ENCODE results near the gene RBP5.

The RBP5 gene

DNA sequence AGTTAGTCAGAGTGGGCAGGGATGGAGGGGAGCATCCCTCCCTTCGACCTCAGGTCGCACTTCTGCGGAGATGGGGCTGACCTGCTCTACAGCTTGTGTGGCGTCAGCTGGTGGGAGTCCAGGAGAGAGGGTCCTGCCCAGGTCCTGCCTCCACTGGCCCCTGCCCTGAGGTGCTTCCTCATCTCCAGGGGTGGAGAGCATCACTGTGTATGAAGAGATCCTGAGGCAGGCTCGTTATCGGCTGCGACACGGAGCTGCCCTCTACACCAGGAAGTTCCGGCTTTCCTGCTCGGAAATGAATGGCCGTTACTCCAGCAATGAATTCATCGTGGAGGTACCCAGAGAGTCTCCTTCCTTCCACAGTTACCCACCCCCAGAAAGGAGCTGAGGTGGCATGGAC is 21.7 kb upstream of the RBP5 start:
- Histone ChIP-seq H3K27ac (ENCODE audit: low read depth, low read length) (no peak overlapping the region), H3K4me1 (ENCODE audit: control insufficient read depth in 1 of 2, insufficient read depth in 2 of 2, low read length in 2 of 2) (peaks cover 0 to 4% of the 10 kb centered on the region in 2 donors), H3K36me3 (ENCODE audit: control insufficient read depth in 1 of 2, insufficient read depth in 2 of 2, low read length in 2 of 2) (peaks cover 20 to 41% of the 10 kb centered on the region in 2 donors), H3K9me3 (ENCODE audit: control insufficient read depth in 1 of 2, low read length in 2 of 2) (no peaks in the 10 kb centered on the region), H3K27me3 (ENCODE audit: control insufficient read depth in 1 of 2, insufficient read depth in 2 of 2, low read length in 2 of 2) (no peaks in the 10 kb centered on the region), H3K9ac (ENCODE audit: low read depth in 1 of 2, low read length in 2 of 2) (no peak overlapping the region), H3K4me3 (ENCODE audit: low read depth in 1 of 2, low read length in 2 of 2) (no peak overlapping the region)

DNA sequence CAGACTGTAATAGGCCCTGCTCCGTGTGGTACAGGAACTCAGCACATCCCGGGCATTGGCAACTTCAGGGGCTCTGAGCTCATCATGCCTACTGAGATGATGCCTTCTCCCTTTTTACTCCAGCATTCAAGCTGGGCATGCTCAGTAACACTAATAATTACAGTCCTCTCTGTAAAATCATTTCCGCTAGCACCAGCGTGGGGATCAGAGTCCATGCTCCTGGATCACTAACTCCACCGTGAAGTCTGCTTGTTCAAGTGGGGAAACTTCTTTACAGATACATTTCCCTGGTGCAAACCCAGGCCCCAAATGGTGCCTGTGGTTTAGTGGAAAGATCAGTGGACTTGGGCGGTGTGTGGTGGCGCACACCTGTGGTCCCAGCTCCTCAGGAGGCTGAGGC is 18.2 kb upstream of the RBP5 start:
- Histone ChIP-seq H3K9ac (ENCODE audit: low read depth in 1 of 2, low read length in 2 of 2) (no peak overlapping the region), H3K4me1 (ENCODE audit: control insufficient read depth in 1 of 2, insufficient read depth in 2 of 2, low read length in 2 of 2) (peaks cover 0 to 9% of the 10 kb centered on the region in 2 donors), H3K9me3 (ENCODE audit: control insufficient read depth in 1 of 2, low read length in 2 of 2) (no peaks in the 10 kb centered on the region), H3K36me3 (ENCODE audit: control insufficient read depth in 1 of 2, insufficient read depth in 2 of 2, low read length in 2 of 2) (peaks cover 26 to 41% of the 10 kb centered on the region in 2 donors), H3K4me3 (ENCODE audit: low read depth in 1 of 2, low read length in 2 of 2) (no peak overlapping the region), H3K27ac (ENCODE audit: low read depth, low read length) (no peak overlapping the region), H3K27me3 (ENCODE audit: control insufficient read depth in 1 of 2, insufficient read depth in 2 of 2, low read length in 2 of 2) (no peaks in the 10 kb centered on the region)

GRCh38 chr12:7146228-7146627 is 17.5 kb upstream of the RBP5 start:
- Histone ChIP-seq H3K9ac (ENCODE audit: low read depth in 1 of 2, low read length in 2 of 2) (no peak overlapping the region), H3K9me3 (ENCODE audit: control insufficient read depth in 1 of 2, low read length in 2 of 2) (no peaks in the 10 kb centered on the region), H3K27ac (ENCODE audit: low read depth, low read length) (no peak overlapping the region), H3K4me3 (ENCODE audit: low read depth in 1 of 2, low read length in 2 of 2) (no peak overlapping the region), H3K27me3 (ENCODE audit: control insufficient read depth in 1 of 2, insufficient read depth in 2 of 2, low read length in 2 of 2) (no peaks in the 10 kb centered on the region), H3K36me3 (ENCODE audit: control insufficient read depth in 1 of 2, insufficient read depth in 2 of 2, low read length in 2 of 2) (peaks cover 27 to 36% of the 10 kb centered on the region in 2 donors), H3K4me1 (ENCODE audit: control insufficient read depth in 1 of 2, insufficient read depth in 2 of 2, low read length in 2 of 2) (peaks cover 0 to 9% of the 10 kb centered on the region in 2 donors)

DNA sequence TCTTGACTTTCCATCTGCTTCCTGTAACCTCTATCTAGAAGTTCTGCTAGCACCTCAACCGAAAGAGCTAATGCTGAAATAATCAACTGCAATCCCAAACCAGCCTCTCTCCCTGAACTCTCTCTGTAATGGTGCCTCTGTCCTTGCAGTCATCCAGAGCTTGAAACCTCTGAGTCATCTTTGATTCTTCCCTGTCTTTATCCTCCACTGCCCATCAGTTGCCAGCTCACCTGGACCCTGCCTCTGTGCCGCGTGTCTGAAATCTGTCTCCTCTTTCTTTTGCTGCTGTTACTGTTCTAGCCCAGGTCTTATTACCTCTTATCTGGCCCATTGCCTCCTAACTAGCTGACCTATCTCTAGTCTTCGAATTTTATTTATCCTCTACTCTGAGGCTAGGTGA is 17.0 kb upstream of the RBP5 start:
- peaks cover 25 to 31% of the 10 kb centered on the region in 2 donors for H3K36me3 ChIP-seq (ENCODE audit: control insufficient read depth in 1 of 2, insufficient read depth in 2 of 2, low read length in 2 of 2)

DNA sequence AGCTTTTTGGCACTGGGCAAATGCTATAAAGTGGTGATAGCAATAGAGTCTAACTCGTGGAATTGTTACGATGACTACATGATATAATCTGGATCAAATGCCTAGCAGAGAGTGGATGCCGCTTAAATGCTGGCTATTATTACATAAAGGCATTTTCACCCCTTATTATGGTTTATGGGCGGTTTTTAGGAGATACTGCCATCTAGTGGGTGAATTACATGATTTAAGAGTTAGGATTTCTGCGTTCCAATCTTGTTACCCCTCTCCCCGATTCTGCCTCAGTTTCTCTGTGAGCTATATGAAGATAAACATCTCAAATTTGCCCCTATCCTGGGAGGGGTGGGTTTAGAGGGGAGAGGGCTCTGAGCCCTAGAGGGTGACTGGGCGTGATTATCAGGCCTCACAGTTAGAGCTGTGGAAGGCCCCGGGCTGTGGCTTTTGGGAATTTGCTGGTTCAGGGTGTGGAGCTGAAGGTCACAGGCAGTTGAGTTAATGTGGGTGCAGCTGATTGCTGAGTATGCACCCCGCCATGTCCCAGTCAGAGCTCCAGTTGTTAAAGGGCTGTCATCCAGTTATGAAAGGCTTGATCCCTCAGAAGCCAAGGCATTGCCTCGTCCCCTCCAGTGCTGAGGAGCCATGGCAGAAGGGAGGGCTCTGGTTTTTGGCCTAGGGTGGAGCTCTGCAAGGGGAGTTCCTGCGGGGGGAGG is 15.9 kb upstream of the RBP5 start:
- H3K4me3 ChIP-seq (ENCODE audit: low read depth in 1 of 2, low read length in 2 of 2): no peak overlapping the region
- peaks cover 20 to 24% of the 10 kb centered on the region in 2 donors for H3K36me3 ChIP-seq (ENCODE audit: control insufficient read depth in 1 of 2, insufficient read depth in 2 of 2, low read length in 2 of 2)
- H3K9ac ChIP-seq (ENCODE audit: low read depth in 1 of 2, low read length in 2 of 2): no peak overlapping the region
- H3K4me1 ChIP-seq (ENCODE audit: control insufficient read depth in 1 of 2, insufficient read depth in 2 of 2, low read length in 2 of 2): peaks cover 0 to 9% of the 10 kb centered on the region in 2 donors
- H3K27ac ChIP-seq (ENCODE audit: low read depth, low read length): no peak overlapping the region
- H3K27me3 ChIP-seq (ENCODE audit: control insufficient read depth in 1 of 2, insufficient read depth in 2 of 2, low read length in 2 of 2): no peaks in the 10 kb centered on the region
- H3K9me3 ChIP-seq (ENCODE audit: control insufficient read depth in 1 of 2, low read length in 2 of 2): no peaks in the 10 kb centered on the region

More for the DNA sequence above, 17.0 kb upstream of the RBP5 start:
- H3K9ac ChIP-seq (ENCODE audit: low read depth in 1 of 2, low read length in 2 of 2): no peak overlapping the region
- no peaks in the 10 kb centered on the region for H3K27me3 ChIP-seq (ENCODE audit: control insufficient read depth in 1 of 2, insufficient read depth in 2 of 2, low read length in 2 of 2)
- H3K4me3 ChIP-seq (ENCODE audit: low read depth in 1 of 2, low read length in 2 of 2): no peak overlapping the region
- H3K27ac ChIP-seq (ENCODE audit: low read depth, low read length): no peak overlapping the region
- H3K4me1 ChIP-seq (ENCODE audit: control insufficient read depth in 1 of 2, insufficient read depth in 2 of 2, low read length in 2 of 2): peaks cover 0 to 9% of the 10 kb centered on the region in 2 donors
- no peaks in the 10 kb centered on the region for H3K9me3 ChIP-seq (ENCODE audit: control insufficient read depth in 1 of 2, low read length in 2 of 2)

GRCh38 chr12:7143564-7143963 is 14.9 kb upstream of the RBP5 start:
- H3K36me3 ChIP-seq (ENCODE audit: control insufficient read depth in 1 of 2, insufficient read depth in 2 of 2, low read length in 2 of 2): peaks cover 14 to 15% of the 10 kb centered on the region in 2 donors
- H3K27ac ChIP-seq (ENCODE audit: low read depth, low read length): no peak overlapping the region
- H3K9ac ChIP-seq (ENCODE audit: low read depth in 1 of 2, low read length in 2 of 2): no peak overlapping the region
- no peaks in the 10 kb centered on the region for H3K27me3 ChIP-seq (ENCODE audit: control insufficient read depth in 1 of 2, insufficient read depth in 2 of 2, low read length in 2 of 2)
- H3K4me3 ChIP-seq (ENCODE audit: low read depth in 1 of 2, low read length in 2 of 2): no peak overlapping the region
- no peaks in the 10 kb centered on the region for H3K9me3 ChIP-seq (ENCODE audit: control insufficient read depth in 1 of 2, low read length in 2 of 2)
- peaks cover 0 to 9% of the 10 kb centered on the region in 2 donors for H3K4me1 ChIP-seq (ENCODE audit: control insufficient read depth in 1 of 2, insufficient read depth in 2 of 2, low read length in 2 of 2)

DNA sequence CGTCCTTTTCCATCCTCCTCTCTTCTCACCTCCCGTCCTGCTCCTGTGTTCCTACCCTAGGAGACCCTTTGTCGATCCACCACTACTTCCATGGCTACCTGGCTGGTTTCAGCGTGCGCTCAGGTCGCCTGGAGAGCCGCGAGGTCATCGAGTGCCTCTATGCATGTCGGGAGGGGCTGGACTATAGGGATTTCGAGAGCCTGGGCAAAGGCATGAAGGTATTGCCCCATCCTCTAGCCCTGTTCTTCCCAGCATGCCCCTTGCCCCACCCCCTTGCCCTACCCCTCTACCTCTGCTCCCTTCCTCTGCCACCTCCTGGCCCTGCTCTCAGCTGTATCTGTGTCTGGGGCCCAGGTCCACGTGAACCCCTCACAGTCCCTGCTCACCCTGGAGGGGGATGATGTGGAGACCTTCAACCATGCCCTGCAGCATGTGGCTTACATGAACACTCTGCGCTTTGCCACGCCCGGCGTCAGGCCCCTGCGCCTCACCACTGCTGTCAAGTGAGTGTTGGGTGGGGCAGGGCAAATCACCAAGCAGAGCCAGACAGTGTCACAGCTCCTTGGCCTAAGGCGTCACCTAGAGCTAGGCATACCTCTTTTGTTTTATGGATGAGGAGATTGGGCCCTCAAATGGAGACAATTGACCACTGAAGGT is 14.2 kb upstream of the RBP5 start:
- Histone ChIP-seq H3K9me3 (ENCODE audit: control insufficient read depth in 1 of 2, low read length in 2 of 2) (no peaks in the 10 kb centered on the region), H3K9ac (ENCODE audit: low read depth in 1 of 2, low read length in 2 of 2) (no peak overlapping the region), H3K4me3 (ENCODE audit: low read depth in 1 of 2, low read length in 2 of 2) (no peak overlapping the region), H3K27me3 (ENCODE audit: control insufficient read depth in 1 of 2, insufficient read depth in 2 of 2, low read length in 2 of 2) (no peaks in the 10 kb centered on the region), H3K4me1 (ENCODE audit: control insufficient read depth in 1 of 2, insufficient read depth in 2 of 2, low read length in 2 of 2) (peaks cover 0 to 9% of the 10 kb centered on the region in 2 donors), H3K36me3 (ENCODE audit: control insufficient read depth in 1 of 2, insufficient read depth in 2 of 2, low read length in 2 of 2) (peaks cover 14% of the 10 kb centered on the region in 2 donors), H3K27ac (ENCODE audit: low read depth, low read length) (no peak overlapping the region)

DNA sequence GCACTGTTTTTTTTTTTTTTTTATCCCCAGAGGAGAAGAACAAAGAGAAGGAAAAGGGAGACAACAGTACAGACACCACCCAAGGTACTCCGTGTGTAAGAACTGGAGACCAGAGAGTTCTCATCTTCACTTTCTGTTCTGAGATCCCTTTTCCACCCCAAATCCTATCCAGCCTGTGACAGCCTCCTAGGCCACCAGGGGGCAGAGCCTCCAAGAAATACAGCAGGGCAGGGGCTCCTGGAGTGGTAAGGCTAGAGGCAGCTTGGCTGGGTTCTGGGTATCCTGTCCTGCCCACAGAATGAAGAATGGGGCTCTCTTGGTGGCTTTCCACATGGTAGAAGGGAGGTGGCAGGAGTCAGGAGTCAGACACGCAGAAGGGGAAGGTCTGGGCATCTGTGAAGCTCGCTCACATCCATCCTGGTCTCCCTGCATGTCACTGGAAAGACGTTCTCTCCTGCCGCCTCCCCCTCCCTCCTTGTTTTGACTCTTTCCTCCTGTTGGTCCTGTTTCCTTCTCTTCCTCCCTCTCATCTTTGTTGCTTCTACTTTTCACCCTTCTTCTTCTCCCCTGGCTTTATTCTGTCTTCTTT is 13.5 kb upstream of the RBP5 start:
- no peak overlapping the region for H3K27ac ChIP-seq (ENCODE audit: low read depth, low read length)

DNA sequence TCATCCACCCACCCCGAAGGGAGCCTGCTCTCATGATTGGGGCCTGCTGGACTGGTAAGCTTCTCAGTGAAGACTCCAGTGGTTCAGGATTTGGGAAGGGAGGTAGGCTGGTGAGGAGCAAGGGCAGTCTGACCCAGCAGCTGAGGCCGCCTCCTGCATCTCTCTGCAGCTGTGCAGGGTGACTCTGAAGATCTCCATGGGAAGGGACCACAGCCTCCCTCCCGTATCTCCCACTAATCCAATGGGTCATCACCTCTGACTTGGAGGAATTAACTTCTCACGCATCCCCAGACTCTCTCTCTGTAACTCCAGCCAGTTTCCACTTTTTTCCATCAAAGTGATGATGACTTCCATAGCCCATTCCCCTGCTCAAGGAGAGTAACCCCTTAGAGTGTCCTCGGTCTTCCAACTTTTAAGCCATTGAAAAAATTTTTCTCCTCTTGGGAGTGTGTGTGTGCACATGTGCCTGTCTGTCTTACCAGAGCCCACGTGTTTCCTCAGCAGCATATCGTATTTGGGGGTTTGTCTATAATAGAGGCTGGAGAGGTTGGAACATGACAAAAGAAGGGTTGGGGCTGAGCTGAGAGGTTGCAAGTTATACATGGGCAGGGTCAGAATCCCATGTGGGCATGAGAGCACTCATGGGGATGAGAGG is 12.8 kb upstream of the RBP5 start:
- no peak overlapping the region for H3K9ac ChIP-seq (ENCODE audit: low read depth in 1 of 2, low read length in 2 of 2)
- no peak overlapping the region for H3K4me3 ChIP-seq (ENCODE audit: low read depth in 1 of 2, low read length in 2 of 2)
- peaks cover 0 to 6% of the 10 kb centered on the region in 2 donors for H3K4me1 ChIP-seq (ENCODE audit: control insufficient read depth in 1 of 2, insufficient read depth in 2 of 2, low read length in 2 of 2)
- no peaks in the 10 kb centered on the region for H3K9me3 ChIP-seq (ENCODE audit: control insufficient read depth in 1 of 2, low read length in 2 of 2)
- no peak overlapping the region for H3K27ac ChIP-seq (ENCODE audit: low read depth, low read length)
- peaks cover 24 to 26% of the 10 kb centered on the region in 2 donors for H3K36me3 ChIP-seq (ENCODE audit: control insufficient read depth in 1 of 2, insufficient read depth in 2 of 2, low read length in 2 of 2)
- H3K27me3 ChIP-seq (ENCODE audit: control insufficient read depth in 1 of 2, insufficient read depth in 2 of 2, low read length in 2 of 2): no peaks in the 10 kb centered on the region

More for the DNA sequence above, 13.5 kb upstream of the RBP5 start:
- Histone ChIP-seq H3K27me3 (ENCODE audit: control insufficient read depth in 1 of 2, insufficient read depth in 2 of 2, low read length in 2 of 2) (no peaks in the 10 kb centered on the region), H3K9me3 (ENCODE audit: control insufficient read depth in 1 of 2, low read length in 2 of 2) (no peaks in the 10 kb centered on the region), H3K36me3 (ENCODE audit: control insufficient read depth in 1 of 2, insufficient read depth in 2 of 2, low read length in 2 of 2) (peaks cover 17 to 19% of the 10 kb centered on the region in 2 donors), H3K4me3 (ENCODE audit: low read depth in 1 of 2, low read length in 2 of 2) (no peak overlapping the region), H3K9ac (ENCODE audit: low read depth in 1 of 2, low read length in 2 of 2) (no peak overlapping the region), H3K4me1 (ENCODE audit: control insufficient read depth in 1 of 2, insufficient read depth in 2 of 2, low read length in 2 of 2) (peaks cover 0 to 9% of the 10 kb centered on the region in 2 donors)

DNA sequence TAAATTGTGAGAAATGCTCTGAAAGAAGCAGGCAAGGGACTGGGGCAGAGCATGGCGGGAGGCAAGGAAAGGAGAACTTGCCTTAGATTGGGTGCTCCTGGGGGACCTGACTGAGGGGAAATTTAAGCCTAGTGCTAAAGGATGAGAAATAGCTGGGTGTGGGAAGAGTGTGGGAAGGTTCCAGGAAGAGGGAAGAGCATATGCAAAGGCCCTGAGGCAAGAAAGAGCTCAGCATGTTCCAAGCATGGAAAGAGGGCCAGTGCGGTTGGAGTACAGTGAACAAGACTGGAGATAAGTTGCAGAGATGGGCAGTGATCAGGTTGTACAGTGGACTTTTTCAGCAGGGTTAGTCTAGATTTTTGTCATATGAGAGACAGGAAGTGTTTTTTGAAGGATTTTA is 10.5 kb upstream of the RBP5 start:
- Histone ChIP-seq H3K36me3 (ENCODE audit: control insufficient read depth in 1 of 2, insufficient read depth in 2 of 2, low read length in 2 of 2) (peaks cover 28 to 47% of the 10 kb centered on the region in 2 donors), H3K4me1 (ENCODE audit: control insufficient read depth in 1 of 2, insufficient read depth in 2 of 2, low read length in 2 of 2) (no peaks in the 10 kb centered on the region)

More for the DNA sequence above, 10.5 kb upstream of the RBP5 start:
- Histone ChIP-seq H3K4me3 (ENCODE audit: low read depth in 1 of 2, low read length in 2 of 2) (no peak overlapping the region), H3K9me3 (ENCODE audit: control insufficient read depth in 1 of 2, low read length in 2 of 2) (no peaks in the 10 kb centered on the region), H3K27me3 (ENCODE audit: control insufficient read depth in 1 of 2, insufficient read depth in 2 of 2, low read length in 2 of 2) (no peaks in the 10 kb centered on the region), H3K9ac (ENCODE audit: low read depth in 1 of 2, low read length in 2 of 2) (no peak overlapping the region), H3K27ac (ENCODE audit: low read depth, low read length) (no peak overlapping the region)
